SK-N-SH (cell line): ENCODE measurements around the gene TRPC4AP. TPM values are rescaled to one million over a fixed set of nuclear protein-coding genes. Genes with fewer than 3 reads are reported as not detected.

Experiments
- CTCF ChIA-PET: fragments of 300-600, 350-600 bp; formaldehyde crosslinking; extraction: SDS; loops from one replicate; lab custom pipeline; 2021; lab: Yijun Ruan, JAX
- POLR2A ChIA-PET: fragments of 350-600 bp; sonication (Branson Sonifier 250); formaldehyde crosslinking; extraction: SDS; loops from one replicate; lab custom pipeline; 2020; ENCODE audit warnings: antibody characterized with exemption, inconsistent platforms; lab: Yijun Ruan, JAX
- DNase-seq: peaks from one replicate; pipeline ENCODE4 v3.0.0; 2012
- H2AFZ ChIP-seq: fragments of 200-600 bp; sonication (generic); 2 replicates; pipeline ENCODE4 v1.8.1; 2016; ENCODE audit warnings: antibody characterized with exemption, mild to moderate bottlenecking, low read depth
- H3F3A ChIP-seq: fragments of 200-600 bp; sonication (generic); replicated peaks from 2 replicates; pipeline ENCODE3; 2016; ENCODE audit warnings: antibody characterized with exemption, mild to moderate bottlenecking; ENCODE audit not compliant: insufficient read depth
- H3K27ac ChIP-seq, 2 experiments: fragments of 200-500 bp in 1 of 2; fragments of 200-600 bp in 1 of 2; sonication (Bioruptor generic) in 1 of 2; sonication (generic), shearing (Covaris generic) in 1 of 2; 2 replicates each; pipeline versions ENCODE4 v1.5.1 to v1.6.1; 2014 to 2016; ENCODE audit warnings: low read depth in 2 of 2, inconsistent platforms in 1 of 2, low read length in 1 of 2, mild to moderate bottlenecking in 1 of 2, mixed read lengths in 1 of 2
- H3K27me3 ChIP-seq: fragments of 200-600 bp; sonication (generic), shearing (Covaris generic); 2 replicates; pipeline ENCODE4 v1.6.1; 2016; ENCODE audit warnings: mixed run types; ENCODE audit not compliant: insufficient read depth
- H3K36me3 ChIP-seq, 2 experiments: fragments of 200-500 bp in 1 of 2; fragments of 200-600 bp in 1 of 2; sonication (Bioruptor generic) in 1 of 2; sonication (generic) in 1 of 2; replicated peaks in 1 of 2; 2 replicates each; pipeline versions ENCODE3 to v1.5.1; 2014 to 2016; ENCODE audit warnings: low read length in 1 of 2, mild to moderate bottlenecking in 1 of 2; ENCODE audit not compliant: insufficient read depth in 2 of 2, control insufficient read depth in 1 of 2
- H3K4me1 ChIP-seq, 2 experiments: fragments of 200-500 bp in 1 of 2; fragments of 200-600 bp in 1 of 2; sonication (Bioruptor generic) in 1 of 2; sonication (generic), shearing (Covaris generic) in 1 of 2; 2 replicates each; pipeline versions ENCODE4 v1.5.1 to v1.6.1; 2014 to 2016; ENCODE audit warnings: low read depth in 1 of 2, low read length in 1 of 2, mixed run types in 1 of 2; ENCODE audit not compliant: insufficient read depth in 2 of 2, control insufficient read depth in 1 of 2
- H3K4me2 ChIP-seq: fragments of 200-600 bp; sonication (generic), shearing (Covaris generic); 2 replicates; pipeline ENCODE4 v1.6.1; 2017; ENCODE audit warnings: mixed run types
- H3K4me3 ChIP-seq, 2 experiments: fragments of 200-500 bp in 1 of 2; fragments of 200-600 bp in 1 of 2; sonication (Bioruptor generic) in 1 of 2; sonication (generic), shearing (Covaris generic) in 1 of 2; 2 replicates each; pipeline versions ENCODE4 v1.5.1 to v1.8.1; 2014 to 2016; ENCODE audit warnings: low read depth in 2 of 2, inconsistent platforms in 1 of 2, low read length in 1 of 2, mild to moderate bottlenecking in 1 of 2, mixed read lengths in 1 of 2, moderate library complexity in 1 of 2
- H3K79me2 ChIP-seq: fragments of 200-600 bp; sonication (generic); 2 replicates; pipeline ENCODE4 v1.8.1; 2017; ENCODE audit warnings: mild to moderate bottlenecking; ENCODE audit not compliant: insufficient read depth
- H3K9ac ChIP-seq: fragments of 200-600 bp; sonication (generic); 2 replicates; pipeline ENCODE4 v1.6.1; 2017; ENCODE audit warnings: mixed run types
- H3K9me2 ChIP-seq: fragments of 200-600 bp; sonication (generic); 2 replicates; pipeline ENCODE4 v1.6.1; 2017; ENCODE audit warnings: mixed run types
- H3K9me3 ChIP-seq: fragments of 200-600 bp; sonication (generic); 2 replicates; pipeline ENCODE4 v1.6.1; 2017; ENCODE audit warnings: mixed run types, mild to moderate bottlenecking, moderate library complexity
- H4K20me1 ChIP-seq: fragments of 200-600 bp; sonication (generic); 2 replicates; pipeline ENCODE4 v1.6.1; 2017; ENCODE audit warnings: mild to moderate bottlenecking, mixed run types; ENCODE audit not compliant: insufficient read depth
- CHD2 ChIP-seq: fragments of 150-350 bp; IDR thresholded peaks from 2 replicates; pipeline ENCODE4 v1.6.1; 2018; ENCODE audit warnings: low read length; ENCODE audit not compliant: partially characterized antibody
- CTCF ChIP-seq: fragments of 200-600 bp; sonication (generic); IDR thresholded peaks from 2 replicates; pipeline ENCODE4 v1.6.1; 2017; ENCODE audit warnings: antibody characterized with exemption, mild to moderate bottlenecking, moderate library complexity
- ELF1 ChIP-seq: IDR thresholded peaks from 2 replicates; pipeline ENCODE4 v1.4.0; 2012
- EP300 ChIP-seq, 2 experiments: IDR thresholded peaks; 2 replicates each; pipeline versions ENCODE4 v1.4.0 to v1.6.1; 2012; ENCODE audit warnings: borderline replicate concordance in 1 of 2, low read depth in 1 of 2, low read length in 1 of 2
- EZH2phosphoT487 ChIP-seq: fragments of 200-600 bp; sonication (generic); IDR thresholded peaks from 2 replicates; pipeline ENCODE4 v1.6.1; 2017; ENCODE audit warnings: low read depth, mixed run types, mild to moderate bottlenecking, antibody characterized with exemption, moderate library complexity, borderline replicate concordance
- FOSL2 ChIP-seq: IDR thresholded peaks from 2 replicates; pipeline ENCODE4 v1.4.0; 2012; ENCODE audit warnings: low read depth, mild to moderate bottlenecking, moderate library complexity, borderline replicate concordance
- FOXJ3 ChIP-seq: sonication (generic); formaldehyde crosslinking; IDR thresholded peaks from 2 replicates; pipeline ENCODE4 v1.5.1; 2020; ENCODE audit warnings: mild to moderate bottlenecking, missing genetic modification reagents
- GABPA ChIP-seq: IDR thresholded peaks from 2 replicates; pipeline ENCODE4 v1.4.0; 2012; ENCODE audit warnings: low read depth, mild to moderate bottlenecking
- GATA2 ChIP-seq: sonication (generic); formaldehyde crosslinking; IDR thresholded peaks from 2 replicates; pipeline ENCODE4 v1.5.0; 2020; ENCODE audit warnings: mild to moderate bottlenecking, missing genetic modification reagents
- JUND ChIP-seq: IDR thresholded peaks from 2 replicates; pipeline ENCODE4 v1.4.0; 2012
- MAX ChIP-seq: IDR thresholded peaks from 2 replicates; pipeline ENCODE4 v1.4.0; 2012; ENCODE audit warnings: low read depth
- NFIC ChIP-seq: IDR thresholded peaks from 2 replicates; pipeline ENCODE4 v1.4.0; 2012; ENCODE audit warnings: borderline replicate concordance
- PBX3 ChIP-seq: IDR thresholded peaks from 2 replicates; pipeline ENCODE4; 2012
- POLR2AphosphoS5 ChIP-seq: IDR thresholded peaks from 2 replicates; pipeline ENCODE4 v1.6.1; 2012; ENCODE audit warnings: low read depth, low read length
- RAD21 ChIP-seq: IDR thresholded peaks from 2 replicates; pipeline ENCODE4 v1.6.1; 2012; ENCODE audit warnings: mild to moderate bottlenecking, low read length
- SIN3A ChIP-seq: IDR thresholded peaks from 2 replicates; pipeline ENCODE4 v1.6.1; 2012; ENCODE audit warnings: low read depth, mild to moderate bottlenecking, low read length, moderate library complexity, borderline replicate concordance
- SMC3 ChIP-seq: IDR thresholded peaks from 2 replicates; pipeline ENCODE4 v1.6.1; 2012; ENCODE audit warnings: low read depth, low read length, improper control_type of control experiment
- TAF1 ChIP-seq: IDR thresholded peaks from 2 replicates; pipeline ENCODE4 v1.6.1; 2012; ENCODE audit warnings: low read depth, mild to moderate bottlenecking, low read length, moderate library complexity, borderline replicate concordance
- TCF12 ChIP-seq: IDR thresholded peaks from 2 replicates; pipeline ENCODE4 v1.4.0; 2012
- TEAD4 ChIP-seq: IDR thresholded peaks from 2 replicates; pipeline ENCODE4 v1.4.0; 2012; ENCODE audit warnings: mild to moderate bottlenecking, borderline replicate concordance; ENCODE audit not compliant: insufficient read depth
- USF1 ChIP-seq: IDR thresholded peaks from 2 replicates; pipeline ENCODE4 v1.4.0; 2012; ENCODE audit warnings: low read depth, borderline replicate concordance
- YY1 ChIP-seq: IDR thresholded peaks from 2 replicates; pipeline ENCODE4 v1.4.0; 2012; ENCODE audit warnings: low read depth, mild to moderate bottlenecking
- WGBS: methylation state at CpG from one replicate; pipeline ENCODE4 v1.1.6; 2017; ENCODE audit warnings: low lambda C conversion rate; 5-methylcytosine and 5-hydroxymethylcytosine counted together
- polyA plus RNA-seq, 3 experiments: library from polyadenylated mRNA; depleted of rRNA; stranded (reverse); fragments of >200 nt; gene quantifications; 2 replicates each; pipeline ENCODE4 v1.2.3, GENCODE V29; 2012

TRPC4AP gene
- polyA plus RNA-seq, 1 of the 3 experiments (the other 2 are of a cell fraction) = 57.4 TPM

GRCh38 chr20:35059612-35060011 is 33.0 kb downstream of the TRPC4AP start:
- TF ChIP-seq JUND (no peak), SIN3A (no peak), POLR2AphosphoS5 (no peak), MAX (no peak), ELF1 (no peak), FOXJ3 (no peak), TCF12 (no peak), EP300 (IDR thresholded peaks at IDR 0.05; ENCODE audit: borderline replicate concordance in 1 of 2, low read depth in 1 of 2, low read length in 1 of 2) (no peak), CHD2 (no peak), GABPA (no peak), TEAD4 (no peak), NFIC (no peak), CTCF (no peak), FOSL2 (no peak), PBX3 (no peak)
- TF ChIP-seq, all 33 proteins: peak for 0
- ChIA-PET POLR2A (no interaction called here), CTCF (no interaction called here)
- 92% methylated on average over 14 of the region's 14 CpGs for WGBS
- no peak overlapping the region for H2AFZ ChIP-seq
- H3K9me3 ChIP-seq = no peaks in the 10 kb centered on the region
- H3K27ac ChIP-seq = no peak overlapping the region
- no peak overlapping the region for H3K4me2 ChIP-seq
- H3K9me2 ChIP-seq = no peaks in the 10 kb centered on the region
- H3K79me2 ChIP-seq = peaks cover 90% of the 10 kb centered on the region
- H4K20me1 ChIP-seq = peaks cover 57% of the 10 kb centered on the region
- H3K4me3 ChIP-seq = no peak overlapping the region
- no peaks in the 10 kb centered on the region; a peak in 2 of 4 replicates for H3K4me1 ChIP-seq
- H3K36me3 ChIP-seq = peaks cover 10 to 48% of the 10 kb centered on the region in 2 experiments
- no peak for DNase-seq
- no peaks in the 10 kb centered on the region for H3K27me3 ChIP-seq
- no peak overlapping the region for H3K9ac ChIP-seq
- peaks cover 3% of the 10 kb centered on the region for H3F3A ChIP-seq

GRCh38 chr20:35059110-35059509 is 33.5 kb downstream of the TRPC4AP start:
- WGBS = 86% methylated on average over 2 of the region's 2 CpGs
- no peaks in the 10 kb centered on the region for H3K9me2 ChIP-seq
- peaks cover 3% of the 10 kb centered on the region for H3F3A ChIP-seq
- peaks cover 86% of the 10 kb centered on the region for H3K79me2 ChIP-seq
- peaks cover 14 to 50% of the 10 kb centered on the region in 2 experiments for H3K36me3 ChIP-seq
- ChIA-PET POLR2A (no interaction called here), CTCF (interaction anchor here (1.1 kb wide), 1 partner anchor 9 kb away, joined by 3 read pairs; no protein-coding TSS in a partner anchor)
- H3K27me3 ChIP-seq = no peaks in the 10 kb centered on the region
- DNase-seq = no peak
- H3K4me3 ChIP-seq = no peak overlapping the region
- no peaks in the 10 kb centered on the region; a peak in 2 of 4 replicates for H3K4me1 ChIP-seq
- TF ChIP-seq YY1 (no peak), TEAD4 (no peak), TAF1 (no peak), CTCF (no peak), GATA2 (CRISPR knock-in tag) (no peak), SMC3 (no peak), USF1 (no peak), PBX3 (no peak), EZH2phosphoT487 (no peak), RAD21 (no peak), FOXJ3 (no peak)
- H3K4me2 ChIP-seq = no peak overlapping the region
- H3K9ac ChIP-seq = no peak overlapping the region
- no peak overlapping the region for H3K27ac ChIP-seq
- peaks cover 52% of the 10 kb centered on the region for H4K20me1 ChIP-seq
- H3K9me3 ChIP-seq = no peaks in the 10 kb centered on the region
- H2AFZ ChIP-seq = no peak overlapping the region
